SK-N-SH treated with all-trans-retinoic acid at 6 μM for 48 hours (cell line): ENCODE measurements around the gene UGT1A9.

Experiments
- ATAC-seq: fragments of 200-7000 bp; cut with Tn5 transposase; 3 replicates; pipeline ENCODE4 v1.9.1; 2020; ENCODE audit warnings: mild to moderate bottlenecking, moderate library complexity
- ARNTL ChIP-seq: fragments of 450-650 bp; formaldehyde crosslinking; IDR thresholded peaks from 2 replicates; pipeline ENCODE4 v1.5.0; 2020; ENCODE audit warnings: low read depth, mild to moderate bottlenecking, moderate library complexity, borderline replicate concordance
- ESRRG ChIP-seq: fragments of 250-450 bp; sonication (Bioruptor Pico); IDR thresholded peaks from 2 replicates; pipeline ENCODE4 v1.6.1; 2021; ENCODE audit warnings: mild to moderate bottlenecking
- GLIS3 ChIP-seq: fragments of 250-450 bp; sonication (Bioruptor Pico); IDR thresholded peaks from 2 replicates; pipeline ENCODE4 v1.5.0; 2020; ENCODE audit warnings: mild to moderate bottlenecking, moderate library complexity
- ISL1 ChIP-seq: fragments of 250-450 bp; sonication (Bioruptor Pico); IDR thresholded peaks from 2 replicates; pipeline ENCODE4 v2.1.2; 2022; ENCODE audit warnings: mild to moderate bottlenecking, moderate library complexity
- TOX ChIP-seq: fragments of 250-450 bp; sonication (Bioruptor Pico); IDR thresholded peaks from 2 replicates; pipeline ENCODE4 v1.8.0; 2021; ENCODE audit warnings: mild to moderate bottlenecking, moderate library complexity, borderline replicate concordance
- ZFP3 ChIP-seq: fragments of 250-450 bp; sonication (Bioruptor Pico); IDR thresholded peaks from 2 replicates; pipeline ENCODE4 v1.5.0; 2020; ENCODE audit warnings: mild to moderate bottlenecking, moderate library complexity
- ZNF70 ChIP-seq: fragments of 450-650 bp; formaldehyde crosslinking; IDR thresholded peaks from 2 replicates; pipeline ENCODE4 v1.5.0; 2020; ENCODE audit warnings: mild to moderate bottlenecking, moderate library complexity
- ZNF8 ChIP-seq: fragments of 450-650 bp; formaldehyde crosslinking; IDR thresholded peaks from 2 replicates; pipeline ENCODE4 v1.5.0; 2020; ENCODE audit warnings: mild to moderate bottlenecking, moderate library complexity
- TF ChIP-seq, protein P1 (sequence below): fragments of 250-450 bp; sonication (Bioruptor Pico); IDR thresholded peaks from 2 replicates; pipeline ENCODE4 v1.5.0; 2020; ENCODE audit warnings: mild to moderate bottlenecking, moderate library complexity
- TF ChIP-seq, protein P2 (sequence below): fragments of 250-450 bp; sonication (Bioruptor Pico); IDR thresholded peaks from 2 replicates; pipeline ENCODE4 v1.5.1; 2021; ENCODE audit warnings: mild to moderate bottlenecking, moderate library complexity
- TF ChIP-seq, protein P3 (sequence below): fragments of 250-450 bp; sonication (Bioruptor Pico); IDR thresholded peaks from 2 replicates; pipeline ENCODE4 v1.5.1; 2020; ENCODE audit warnings: low read depth, mild to moderate bottlenecking, moderate library complexity
- TF ChIP-seq, protein P4 (sequence below): fragments of 250-450 bp; sonication (Bioruptor Pico); IDR thresholded peaks from 2 replicates; pipeline ENCODE4 v1.8.0; 2020; ENCODE audit warnings: mild to moderate bottlenecking, moderate library complexity, borderline replicate concordance

Gene UGT1A9

DNA sequence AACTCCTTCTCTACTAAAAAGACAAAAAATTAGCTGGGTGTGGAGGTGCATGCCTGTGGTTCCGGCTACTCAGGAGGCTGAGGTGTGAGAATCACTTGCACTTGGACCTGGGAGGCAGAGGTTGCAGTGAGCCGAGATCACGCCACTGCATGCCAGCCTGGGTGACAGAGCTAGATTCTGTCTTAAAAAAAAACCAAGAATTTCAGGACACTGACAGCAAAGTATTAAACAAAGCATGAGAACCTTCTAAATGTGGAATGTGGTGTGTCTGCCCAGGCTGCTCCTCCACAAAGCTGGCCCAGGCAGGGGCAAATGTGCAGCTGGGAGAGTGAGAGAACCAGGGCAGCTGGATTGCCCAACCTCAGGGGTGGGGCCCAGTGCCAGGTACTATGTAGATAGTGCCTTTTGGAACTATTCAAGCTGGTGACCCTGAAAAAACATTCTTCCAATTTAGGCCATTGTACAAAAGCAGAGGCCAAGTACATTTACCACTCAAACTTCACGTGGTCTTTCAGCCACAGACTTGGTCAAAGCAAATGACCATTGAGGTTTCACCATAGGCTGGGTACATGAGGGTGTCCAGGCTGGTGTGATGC is 34.3 kb downstream of the UGT1A9 start (continued):
- TF ChIP-seq ARNTL (CRISPR knock-in tag) (no peak), ZNF70 (CRISPR knock-in tag) (no peak), ESRRG (CRISPR knock-in tag) (no peak), ISL1 (no peak)
- TF ChIP-seq, protein P1, sequence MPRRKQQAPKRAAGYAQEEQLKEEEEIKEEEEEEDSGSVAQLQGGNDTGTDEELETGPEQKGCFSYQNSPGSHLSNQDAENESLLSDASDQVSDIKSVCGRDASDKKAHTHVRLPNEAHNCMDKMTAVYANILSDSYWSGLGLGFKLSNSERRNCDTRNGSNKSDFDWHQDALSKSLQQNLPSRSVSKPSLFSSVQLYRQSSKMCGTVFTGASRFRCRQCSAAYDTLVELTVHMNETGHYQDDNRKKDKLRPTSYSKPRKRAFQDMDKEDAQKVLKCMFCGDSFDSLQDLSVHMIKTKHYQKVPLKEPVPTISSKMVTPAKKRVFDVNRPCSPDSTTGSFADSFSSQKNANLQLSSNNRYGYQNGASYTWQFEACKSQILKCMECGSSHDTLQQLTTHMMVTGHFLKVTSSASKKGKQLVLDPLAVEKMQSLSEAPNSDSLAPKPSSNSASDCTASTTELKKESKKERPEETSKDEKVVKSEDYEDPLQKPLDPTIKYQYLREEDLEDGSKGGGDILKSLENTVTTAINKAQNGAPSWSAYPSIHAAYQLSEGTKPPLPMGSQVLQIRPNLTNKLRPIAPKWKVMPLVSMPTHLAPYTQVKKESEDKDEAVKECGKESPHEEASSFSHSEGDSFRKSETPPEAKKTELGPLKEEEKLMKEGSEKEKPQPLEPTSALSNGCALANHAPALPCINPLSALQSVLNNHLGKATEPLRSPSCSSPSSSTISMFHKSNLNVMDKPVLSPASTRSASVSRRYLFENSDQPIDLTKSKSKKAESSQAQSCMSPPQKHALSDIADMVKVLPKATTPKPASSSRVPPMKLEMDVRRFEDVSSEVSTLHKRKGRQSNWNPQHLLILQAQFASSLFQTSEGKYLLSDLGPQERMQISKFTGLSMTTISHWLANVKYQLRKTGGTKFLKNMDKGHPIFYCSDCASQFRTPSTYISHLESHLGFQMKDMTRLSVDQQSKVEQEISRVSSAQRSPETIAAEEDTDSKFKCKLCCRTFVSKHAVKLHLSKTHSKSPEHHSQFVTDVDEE, result no peak

DNA sequence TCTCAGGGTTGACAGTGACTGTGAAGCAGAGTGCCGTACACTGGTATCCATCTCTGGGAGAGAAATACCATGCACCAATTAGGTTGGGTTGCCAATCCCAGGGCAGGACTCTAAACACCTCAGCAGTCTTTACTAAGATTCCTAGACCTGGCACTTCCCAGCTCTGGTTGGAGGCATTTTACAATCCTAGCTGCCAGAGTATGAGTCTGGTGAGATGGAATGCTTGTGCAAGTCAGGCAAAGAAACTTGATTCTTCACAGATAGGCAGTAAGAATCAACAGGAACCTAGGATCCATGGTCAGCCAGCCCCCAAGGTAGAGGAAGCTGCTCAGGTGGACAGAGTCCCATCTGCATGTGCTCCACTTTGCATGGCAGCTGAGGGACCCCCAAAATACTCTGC is 35.0 kb downstream of the UGT1A9 start:
- TF ChIP-seq ISL1, result peak; percentile 23; the same call in 1 of the 2 replicates
- TF ChIP-seq, protein P2, sequence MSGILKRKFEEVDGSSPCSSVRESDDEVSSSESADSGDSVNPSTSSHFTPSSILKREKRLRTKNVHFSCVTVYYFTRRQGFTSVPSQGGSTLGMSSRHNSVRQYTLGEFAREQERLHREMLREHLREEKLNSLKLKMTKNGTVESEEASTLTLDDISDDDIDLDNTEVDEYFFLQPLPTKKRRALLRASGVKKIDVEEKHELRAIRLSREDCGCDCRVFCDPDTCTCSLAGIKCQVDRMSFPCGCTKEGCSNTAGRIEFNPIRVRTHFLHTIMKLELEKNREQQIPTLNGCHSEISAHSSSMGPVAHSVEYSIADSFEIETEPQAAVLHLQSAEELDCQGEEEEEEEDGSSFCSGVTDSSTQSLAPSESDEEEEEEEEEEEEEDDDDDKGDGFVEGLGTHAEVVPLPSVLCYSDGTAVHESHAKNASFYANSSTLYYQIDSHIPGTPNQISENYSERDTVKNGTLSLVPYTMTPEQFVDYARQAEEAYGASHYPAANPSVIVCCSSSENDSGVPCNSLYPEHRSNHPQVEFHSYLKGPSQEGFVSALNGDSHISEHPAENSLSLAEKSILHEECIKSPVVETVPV (CRISPR knock-in tag), result no peak
- ATAC-seq, result peak; percentile 69

DNA sequence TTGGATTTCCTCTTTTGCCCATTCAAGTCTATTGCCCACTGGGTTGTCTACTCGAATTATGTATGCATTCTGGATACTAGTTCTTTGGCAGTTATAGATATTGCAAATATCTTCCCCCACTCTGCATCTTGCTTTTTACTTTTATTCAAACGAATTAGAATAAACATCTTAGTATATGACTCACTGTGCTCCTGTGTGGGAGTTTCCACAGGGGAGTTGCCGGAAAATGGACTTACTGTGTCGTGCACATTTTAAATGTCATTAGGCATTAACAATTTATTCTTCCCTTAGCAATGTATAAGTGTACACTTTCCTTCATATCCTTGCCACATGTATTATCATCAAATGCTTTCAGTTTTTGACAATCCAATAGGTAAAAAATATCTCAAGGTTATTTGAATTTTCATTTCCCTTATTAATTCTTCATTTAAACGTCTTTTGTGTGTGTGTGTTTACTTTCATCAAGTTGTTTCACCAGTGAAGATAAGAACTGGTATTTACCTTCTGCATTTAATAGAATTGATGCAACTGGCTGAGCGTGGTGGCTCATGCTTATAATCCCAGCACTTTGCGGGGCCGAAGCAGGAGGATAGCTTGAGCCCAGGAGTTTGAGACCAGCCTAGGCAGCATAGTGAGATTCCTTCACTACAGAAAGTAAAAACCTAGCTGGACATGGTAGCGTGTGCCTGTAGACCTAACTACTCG is 36.4 kb downstream of the UGT1A9 start:
- TF ChIP-seq ZNF8 (CRISPR knock-in tag), result no peak
- 0 out of 2 replicates have a peak, but pooled peaks have one; percentile 17 for TF ChIP-seq ISL1
- ATAC-seq, result no peak

DNA sequence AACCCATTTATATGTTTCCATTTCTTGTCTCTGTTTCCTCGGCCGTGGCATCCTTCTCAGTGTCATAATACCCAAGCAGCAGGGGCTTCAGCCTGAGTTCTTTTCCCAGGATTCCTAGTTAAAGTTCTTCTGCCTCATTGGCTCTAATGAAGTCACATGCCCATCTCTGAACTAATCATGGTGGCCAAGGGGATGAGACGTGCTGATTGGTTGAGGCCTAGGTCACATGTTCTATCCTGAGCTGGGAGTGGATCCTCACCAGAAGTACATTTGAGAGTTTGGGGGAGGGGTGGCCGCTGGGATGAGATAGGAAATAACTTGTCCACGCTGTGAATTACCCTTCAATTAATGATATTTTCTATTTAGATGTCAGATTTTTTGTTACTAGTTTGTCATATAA is 37.2 kb downstream of the UGT1A9 start:
- TF ChIP-seq TOX (CRISPR knock-in tag) (no peak), GLIS3 (CRISPR knock-in tag) (no peak), ZFP3 (CRISPR knock-in tag) (no peak)
- TF ChIP-seq, protein P3, sequence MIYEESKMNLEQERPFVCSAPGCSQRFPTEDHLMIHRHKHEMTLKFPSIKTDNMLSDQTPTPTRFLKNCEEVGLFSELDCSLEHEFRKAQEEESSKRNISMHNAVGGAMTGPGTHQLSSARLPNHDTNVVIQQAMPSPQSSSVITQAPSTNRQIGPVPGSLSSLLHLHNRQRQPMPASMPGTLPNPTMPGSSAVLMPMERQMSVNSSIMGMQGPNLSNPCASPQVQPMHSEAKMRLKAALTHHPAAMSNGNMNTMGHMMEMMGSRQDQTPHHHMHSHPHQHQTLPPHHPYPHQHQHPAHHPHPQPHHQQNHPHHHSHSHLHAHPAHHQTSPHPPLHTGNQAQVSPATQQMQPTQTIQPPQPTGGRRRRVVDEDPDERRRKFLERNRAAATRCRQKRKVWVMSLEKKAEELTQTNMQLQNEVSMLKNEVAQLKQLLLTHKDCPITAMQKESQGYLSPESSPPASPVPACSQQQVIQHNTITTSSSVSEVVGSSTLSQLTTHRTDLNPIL (CRISPR knock-in tag), result no peak
- TF ChIP-seq, protein P4, sequence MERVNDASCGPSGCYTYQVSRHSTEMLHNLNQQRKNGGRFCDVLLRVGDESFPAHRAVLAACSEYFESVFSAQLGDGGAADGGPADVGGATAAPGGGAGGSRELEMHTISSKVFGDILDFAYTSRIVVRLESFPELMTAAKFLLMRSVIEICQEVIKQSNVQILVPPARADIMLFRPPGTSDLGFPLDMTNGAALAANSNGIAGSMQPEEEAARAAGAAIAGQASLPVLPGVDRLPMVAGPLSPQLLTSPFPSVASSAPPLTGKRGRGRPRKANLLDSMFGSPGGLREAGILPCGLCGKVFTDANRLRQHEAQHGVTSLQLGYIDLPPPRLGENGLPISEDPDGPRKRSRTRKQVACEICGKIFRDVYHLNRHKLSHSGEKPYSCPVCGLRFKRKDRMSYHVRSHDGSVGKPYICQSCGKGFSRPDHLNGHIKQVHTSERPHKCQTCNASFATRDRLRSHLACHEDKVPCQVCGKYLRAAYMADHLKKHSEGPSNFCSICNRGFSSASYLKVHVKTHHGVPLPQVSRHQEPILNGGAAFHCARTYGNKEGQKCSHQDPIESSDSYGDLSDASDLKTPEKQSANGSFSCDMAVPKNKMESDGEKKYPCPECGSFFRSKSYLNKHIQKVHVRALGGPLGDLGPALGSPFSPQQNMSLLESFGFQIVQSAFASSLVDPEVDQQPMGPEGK (CRISPR knock-in tag), result no peak
- no peak for ATAC-seq

DNA sequence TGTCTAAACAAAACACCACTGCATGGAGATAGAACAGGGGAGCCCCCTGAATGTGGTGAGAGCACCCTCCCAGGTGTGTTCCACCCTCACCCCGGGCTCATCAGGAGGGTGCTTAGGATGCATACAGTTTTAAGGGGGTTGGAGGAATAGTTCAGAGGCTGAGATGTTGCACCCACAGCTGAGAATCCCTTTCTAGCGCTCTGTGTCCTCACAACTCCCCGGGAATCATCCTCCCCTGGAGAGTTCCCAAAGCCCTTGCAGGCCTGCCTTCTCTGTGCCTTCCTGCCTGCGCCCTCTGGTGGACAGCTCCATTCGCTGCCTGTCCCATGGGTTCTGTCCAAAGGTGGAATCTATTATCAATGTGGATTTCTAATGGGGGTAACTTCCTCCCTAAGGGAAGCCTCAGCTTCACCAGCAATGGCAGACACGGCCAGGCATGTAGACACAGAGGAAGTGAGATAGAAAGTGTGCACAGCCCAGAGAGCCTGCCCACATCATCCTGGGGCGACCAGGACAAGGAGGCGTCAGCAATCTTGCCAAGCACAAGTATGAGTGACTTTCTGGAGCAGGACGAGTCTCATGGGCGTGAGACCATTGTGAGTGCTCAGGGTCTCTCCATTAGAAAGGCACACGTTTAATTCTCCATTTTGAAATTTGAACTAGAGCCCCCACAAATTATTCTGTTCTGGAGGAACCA is 39.8 kb downstream of the UGT1A9 start:
- ATAC-seq, result peak; percentile 99
- TF ChIP-seq, protein P3 (CRISPR knock-in tag), result no peak
